ENCODE data around the gene PLAGL2. TPM values are rescaled to one million over a fixed set of nuclear protein-coding genes. Genes with fewer than 3 reads are reported as not detected.

PLAGL2 gene
- total RNA-seq, 1 donor from 2014 or later: 17.9 TPM

DNA sequence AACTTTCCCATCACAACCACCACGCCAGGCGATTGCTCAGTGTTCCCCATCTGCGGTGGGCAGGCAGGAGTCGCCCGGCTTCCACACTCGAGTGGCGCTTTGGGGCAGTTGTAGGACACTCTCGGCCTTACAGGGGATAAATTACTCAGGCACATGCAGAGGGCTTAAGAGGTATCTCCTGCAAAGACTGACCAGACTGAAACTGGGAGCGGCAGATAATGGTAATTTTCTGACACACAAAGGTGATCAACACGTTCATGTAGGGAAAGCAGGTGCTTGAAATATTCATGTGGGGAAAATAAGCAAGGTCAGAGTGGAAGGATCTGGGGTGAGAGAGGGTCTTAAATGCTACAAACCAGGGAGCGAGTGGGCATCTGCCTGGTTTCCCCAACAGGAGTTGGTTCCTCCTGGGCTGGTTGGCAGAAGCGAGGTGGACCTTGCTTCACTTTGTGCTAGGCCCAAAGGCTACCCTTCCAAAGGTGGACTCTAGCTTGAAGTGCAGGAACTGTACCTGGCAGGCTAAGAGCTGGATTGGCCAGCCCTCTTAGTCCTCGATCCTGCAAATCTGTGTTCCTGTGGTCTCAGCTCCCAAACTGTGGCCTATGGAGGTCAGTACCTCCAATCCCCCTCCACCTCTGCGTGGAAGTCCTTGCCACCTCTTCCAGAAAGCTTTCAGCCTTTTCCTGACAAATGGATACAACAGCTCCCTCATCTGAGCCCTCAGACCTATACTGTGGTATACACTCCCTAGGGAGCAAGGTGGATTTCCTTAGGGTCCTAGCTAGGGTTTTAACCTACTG, 16.7 kb downstream of the PLAGL2 start:
- ChIA-PET CTCF (no interaction called here), POLR2A (no interaction called here)
- ATAC-seq (ENCODE audit: low read depth): peak; percentile 21
- peak overlapping the region; percentile 73 for H3K4me3 Mint-ChIP-seq
- peaks cover 28% of the 10 kb centered on the region for H3K36me3 Mint-ChIP-seq (ENCODE audit: low read depth)
- TF ChIP-seq, protein P1, sequence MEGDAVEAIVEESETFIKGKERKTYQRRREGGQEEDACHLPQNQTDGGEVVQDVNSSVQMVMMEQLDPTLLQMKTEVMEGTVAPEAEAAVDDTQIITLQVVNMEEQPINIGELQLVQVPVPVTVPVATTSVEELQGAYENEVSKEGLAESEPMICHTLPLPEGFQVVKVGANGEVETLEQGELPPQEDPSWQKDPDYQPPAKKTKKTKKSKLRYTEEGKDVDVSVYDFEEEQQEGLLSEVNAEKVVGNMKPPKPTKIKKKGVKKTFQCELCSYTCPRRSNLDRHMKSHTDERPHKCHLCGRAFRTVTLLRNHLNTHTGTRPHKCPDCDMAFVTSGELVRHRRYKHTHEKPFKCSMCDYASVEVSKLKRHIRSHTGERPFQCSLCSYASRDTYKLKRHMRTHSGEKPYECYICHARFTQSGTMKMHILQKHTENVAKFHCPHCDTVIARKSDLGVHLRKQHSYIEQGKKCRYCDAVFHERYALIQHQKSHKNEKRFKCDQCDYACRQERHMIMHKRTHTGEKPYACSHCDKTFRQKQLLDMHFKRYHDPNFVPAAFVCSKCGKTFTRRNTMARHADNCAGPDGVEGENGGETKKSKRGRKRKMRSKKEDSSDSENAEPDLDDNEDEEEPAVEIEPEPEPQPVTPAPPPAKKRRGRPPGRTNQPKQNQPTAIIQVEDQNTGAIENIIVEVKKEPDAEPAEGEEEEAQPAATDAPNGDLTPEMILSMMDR (IDR thresholded peaks at IDR 0.05): no peak
- intact Hi-C loops (cut with micrococcal nuclease): no loop called here
- H3K4me1 Mint-ChIP-seq: peaks cover 16% of the 10 kb centered on the region
- H3K27ac Mint-ChIP-seq: no peak overlapping the region
- peaks cover 4% of the 10 kb centered on the region for H3K27me3 Mint-ChIP-seq
- no peaks in the 10 kb centered on the region for H3K9me3 Mint-ChIP-seq
- DNase-seq: no peak

DNA sequence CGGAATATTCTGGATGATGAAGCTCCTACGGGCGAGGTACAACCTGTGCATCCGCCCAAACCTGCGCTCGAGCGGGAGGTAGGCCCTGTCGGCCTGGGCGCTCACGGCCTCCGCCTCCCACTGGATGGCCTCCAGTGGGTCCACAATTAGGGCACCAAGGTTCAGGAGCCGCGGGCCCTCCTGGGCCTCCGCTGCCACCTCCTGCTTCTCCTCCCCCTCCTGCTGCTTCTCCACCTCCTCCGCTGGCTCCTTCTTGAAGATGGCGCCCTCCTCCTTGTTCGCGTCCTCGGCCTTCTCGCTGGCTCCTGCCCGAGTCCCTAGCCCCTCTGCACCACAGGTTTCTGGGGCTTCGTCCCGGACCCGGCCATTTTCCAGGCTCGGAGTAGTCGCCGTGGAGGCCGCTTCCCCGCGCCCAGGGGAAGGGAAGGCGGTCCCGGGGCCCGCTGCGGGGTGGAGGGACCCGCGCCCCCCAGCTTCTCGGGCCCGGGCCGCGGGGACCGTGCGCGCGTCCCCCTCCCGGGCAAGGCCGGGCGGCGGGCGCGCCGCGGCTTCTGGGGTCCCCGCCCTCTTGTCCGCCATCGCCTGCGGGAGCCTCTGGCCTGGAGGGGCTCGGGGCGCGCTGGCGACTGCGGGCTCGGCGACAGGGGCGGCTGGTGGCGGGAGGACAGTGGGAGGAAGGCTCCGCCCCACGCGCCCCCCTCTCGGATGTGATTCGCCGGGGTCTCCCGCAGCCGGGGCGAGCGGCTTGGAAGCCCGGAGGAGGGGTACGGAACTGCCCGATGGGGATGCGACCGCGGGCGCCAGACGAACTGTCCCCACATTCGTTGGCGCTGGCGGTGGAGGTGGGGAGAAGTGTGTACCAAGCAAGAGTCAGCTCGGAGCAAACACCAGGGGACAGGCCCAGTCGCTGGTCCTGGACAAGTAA, 17.6 kb downstream of the PLAGL2 start:
- Mint-ChIP-seq H3K9me3 (no peaks in the 10 kb centered on the region), H3K36me3 (ENCODE audit: low read depth) (peaks cover 19% of the 10 kb centered on the region), H3K27me3 (peaks cover 4% of the 10 kb centered on the region), H3K4me1 (peaks cover 16% of the 10 kb centered on the region), H3K4me3 (peak overlapping the region; percentile 73), H3K27ac (no peak overlapping the region)
- ChIA-PET POLR2A (interaction anchor here (0.5 kb wide), 1 partner anchor 33 kb away, joined by 6 read pairs; no protein-coding TSS in a partner anchor), CTCF (no interaction called here)
- TF ChIP-seq, protein P1 (IDR thresholded peaks at IDR 0.05): no peak
- no peak for DNase-seq
- intact Hi-C loops (cut with micrococcal nuclease): no loop called here
- ATAC-seq (ENCODE audit: low read depth): peak; percentile 45

DNA sequence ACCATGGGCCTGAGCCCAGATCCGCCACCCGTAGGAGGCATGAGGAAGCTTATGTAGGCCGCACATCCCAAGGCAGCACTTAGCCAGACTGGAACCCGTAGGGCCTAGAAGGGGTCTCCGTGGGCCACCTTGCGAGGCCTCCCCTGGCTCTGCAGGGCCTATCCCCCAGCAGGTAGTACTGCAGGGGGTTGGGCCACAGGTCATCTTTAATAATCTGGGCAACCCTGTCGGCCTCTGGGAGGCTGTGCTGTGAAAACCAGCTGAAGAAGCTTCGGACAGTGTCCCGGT, 18.5 kb downstream of the PLAGL2 start:
- no peak overlapping the region for H3K4me3 Mint-ChIP-seq
- CTCF ChIA-PET: no interaction called here
- intact Hi-C loops (cut with micrococcal nuclease): no loop called here
- peaks cover 4% of the 10 kb centered on the region for H3K27me3 Mint-ChIP-seq
- DNase-seq: no peak
- H3K9me3 Mint-ChIP-seq: no peaks in the 10 kb centered on the region
- peaks cover 16% of the 10 kb centered on the region for H3K4me1 Mint-ChIP-seq
- peaks cover 11% of the 10 kb centered on the region for H3K36me3 Mint-ChIP-seq (ENCODE audit: low read depth)
- H3K27ac Mint-ChIP-seq: no peak overlapping the region
- POLR2A ChIA-PET: no interaction called here
- TF ChIP-seq, protein P1 (IDR thresholded peaks at IDR 0.05): no peak
- no peak for ATAC-seq (ENCODE audit: low read depth)

DNA sequence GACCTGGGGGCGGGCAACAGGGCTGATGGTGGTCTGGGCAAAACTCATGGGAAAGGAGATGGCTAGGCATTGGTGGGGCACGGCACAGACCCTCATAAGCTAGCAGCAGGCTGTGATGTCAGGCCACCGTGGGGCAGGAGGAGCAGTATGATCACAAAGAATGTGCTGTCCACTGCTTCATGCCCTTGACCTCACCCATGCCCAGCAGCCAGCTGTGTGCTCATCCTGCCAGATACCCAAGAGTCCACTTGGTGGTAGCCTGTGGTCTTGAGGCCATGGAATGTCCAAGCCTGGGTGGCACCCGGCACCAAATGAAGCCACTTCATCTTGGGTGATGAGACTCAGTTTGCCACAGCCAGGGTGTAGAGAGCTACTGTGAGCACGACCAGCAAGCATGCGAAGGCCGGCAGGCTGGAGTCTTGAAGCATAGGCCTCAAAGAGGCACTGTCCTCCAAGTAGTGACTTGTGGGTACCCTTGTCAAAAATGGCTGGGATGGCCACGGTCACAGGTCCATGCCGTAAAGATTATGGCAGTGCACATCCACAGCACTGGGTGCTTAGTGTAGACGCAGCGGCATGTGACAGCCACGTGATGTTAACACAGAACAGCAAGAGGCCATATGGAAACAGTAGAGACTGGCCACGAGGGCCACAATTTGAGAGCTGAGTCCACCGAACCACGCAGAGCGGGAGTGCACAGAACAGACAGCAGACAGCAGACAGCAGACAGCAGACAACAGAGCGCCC, 19.0 kb downstream of the PLAGL2 start:
- H3K27me3 Mint-ChIP-seq: peaks cover 4% of the 10 kb centered on the region
- DNase-seq (no peak), ATAC-seq (ENCODE audit: low read depth) (no peak)
- peaks cover 16% of the 10 kb centered on the region for H3K4me1 Mint-ChIP-seq
- H3K36me3 Mint-ChIP-seq (ENCODE audit: low read depth): peaks cover 6% of the 10 kb centered on the region
- ChIA-PET POLR2A (no interaction called here), CTCF (no interaction called here)
- TF ChIP-seq, protein P1 (IDR thresholded peaks at IDR 0.05): no peak
- H3K27ac Mint-ChIP-seq: no peak overlapping the region
- H3K9me3 Mint-ChIP-seq: no peaks in the 10 kb centered on the region
- intact Hi-C loops (cut with micrococcal nuclease): no loop called here
- peak overlapping the region; percentile 64 for H3K4me3 Mint-ChIP-seq

DNA sequence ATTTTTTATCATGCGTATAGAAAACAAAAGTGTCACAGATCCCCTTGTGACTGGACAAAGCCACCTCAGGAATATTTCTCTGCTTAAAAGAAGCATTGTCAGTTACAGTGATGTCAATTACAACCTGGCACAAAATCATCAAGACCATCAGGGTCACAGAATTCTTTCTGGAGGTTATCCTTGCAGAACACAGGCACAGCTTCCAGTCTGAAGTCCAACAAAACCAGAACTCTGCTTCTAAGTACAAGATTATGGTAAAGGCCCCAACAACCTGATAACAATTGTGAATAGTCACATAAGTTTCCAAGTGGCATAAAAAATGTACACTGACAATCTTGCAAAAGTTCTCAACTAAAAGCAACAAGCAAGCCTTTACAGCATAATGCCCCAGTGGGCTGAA, 21.0 kb downstream of the PLAGL2 start:
- POLR2A ChIA-PET: no interaction called here
- Mint-ChIP-seq H3K36me3 (ENCODE audit: low read depth) (no peaks in the 10 kb centered on the region), H3K4me1 (peaks cover 16% of the 10 kb centered on the region), H3K4me3 (no peak overlapping the region), H3K9me3 (no peaks in the 10 kb centered on the region), H3K27ac (no peak overlapping the region), H3K27me3 (peaks cover 4% of the 10 kb centered on the region)
- CTCF ChIA-PET: no interaction called here
- DNase-seq (no peak), ATAC-seq (ENCODE audit: low read depth) (no peak)
- intact Hi-C loops (cut with micrococcal nuclease): no loop called here
- TF ChIP-seq, protein P1 (IDR thresholded peaks at IDR 0.05): no peak
